DND-41 (cell line): ENCODE measurements around the gene TFE3.

Source experiments
- EZH2 ChIP-seq: IDR thresholded peaks from 3 replicates; pipeline ENCODE4 v1.6.1; 2012; ENCODE audit warnings: borderline replicate concordance, low read depth, mild to moderate bottlenecking, moderate library complexity, low read length, inconsistent platforms; ENCODE audit not compliant: severe bottlenecking
- TF ChIP-seq, protein P1 (sequence below): IDR thresholded peaks from 2 replicates; pipeline ENCODE4 v1.5.1; 2012; ENCODE audit warnings: borderline replicate concordance, low read length, moderate library complexity, mild to moderate bottlenecking; ENCODE audit not compliant: poor library complexity, severe bottlenecking; ENCODE audit errors: extremely low read depth

DNA sequence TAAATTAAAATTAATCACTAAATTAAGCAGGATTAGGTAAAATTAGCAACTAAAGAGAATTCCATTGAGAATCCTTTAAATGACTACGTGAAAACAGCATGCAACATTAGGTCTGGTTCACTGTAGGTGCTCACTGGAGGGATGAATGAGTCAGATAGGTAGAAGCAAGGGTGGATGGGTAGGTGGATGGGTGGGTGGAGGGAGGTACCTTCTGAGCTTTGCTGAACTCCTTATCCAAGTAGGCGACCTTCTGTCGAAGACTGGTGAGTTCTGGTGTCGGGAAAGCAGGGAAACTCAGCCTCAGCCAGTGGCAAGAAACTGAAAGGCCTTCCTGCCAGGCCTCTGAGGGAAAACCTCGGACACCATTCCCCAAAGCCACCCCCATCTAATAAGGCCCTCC is 44.1 kb downstream of the TFE3 start:
- TF ChIP-seq, protein P1, sequence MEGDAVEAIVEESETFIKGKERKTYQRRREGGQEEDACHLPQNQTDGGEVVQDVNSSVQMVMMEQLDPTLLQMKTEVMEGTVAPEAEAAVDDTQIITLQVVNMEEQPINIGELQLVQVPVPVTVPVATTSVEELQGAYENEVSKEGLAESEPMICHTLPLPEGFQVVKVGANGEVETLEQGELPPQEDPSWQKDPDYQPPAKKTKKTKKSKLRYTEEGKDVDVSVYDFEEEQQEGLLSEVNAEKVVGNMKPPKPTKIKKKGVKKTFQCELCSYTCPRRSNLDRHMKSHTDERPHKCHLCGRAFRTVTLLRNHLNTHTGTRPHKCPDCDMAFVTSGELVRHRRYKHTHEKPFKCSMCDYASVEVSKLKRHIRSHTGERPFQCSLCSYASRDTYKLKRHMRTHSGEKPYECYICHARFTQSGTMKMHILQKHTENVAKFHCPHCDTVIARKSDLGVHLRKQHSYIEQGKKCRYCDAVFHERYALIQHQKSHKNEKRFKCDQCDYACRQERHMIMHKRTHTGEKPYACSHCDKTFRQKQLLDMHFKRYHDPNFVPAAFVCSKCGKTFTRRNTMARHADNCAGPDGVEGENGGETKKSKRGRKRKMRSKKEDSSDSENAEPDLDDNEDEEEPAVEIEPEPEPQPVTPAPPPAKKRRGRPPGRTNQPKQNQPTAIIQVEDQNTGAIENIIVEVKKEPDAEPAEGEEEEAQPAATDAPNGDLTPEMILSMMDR: no peak
- TF ChIP-seq EZH2: no peak
